GM19099 (cell line): ENCODE data around the gene UBLCP1.

Experiments
- POLR2A ChIP-seq: IDR thresholded peaks from 3 replicates; pipeline ENCODE4 v1.6.1; 2011; ENCODE audit warnings: low read depth; ENCODE audit not compliant: insufficient read length; ENCODE audit errors: extremely low read depth

Gene UBLCP1

DNA sequence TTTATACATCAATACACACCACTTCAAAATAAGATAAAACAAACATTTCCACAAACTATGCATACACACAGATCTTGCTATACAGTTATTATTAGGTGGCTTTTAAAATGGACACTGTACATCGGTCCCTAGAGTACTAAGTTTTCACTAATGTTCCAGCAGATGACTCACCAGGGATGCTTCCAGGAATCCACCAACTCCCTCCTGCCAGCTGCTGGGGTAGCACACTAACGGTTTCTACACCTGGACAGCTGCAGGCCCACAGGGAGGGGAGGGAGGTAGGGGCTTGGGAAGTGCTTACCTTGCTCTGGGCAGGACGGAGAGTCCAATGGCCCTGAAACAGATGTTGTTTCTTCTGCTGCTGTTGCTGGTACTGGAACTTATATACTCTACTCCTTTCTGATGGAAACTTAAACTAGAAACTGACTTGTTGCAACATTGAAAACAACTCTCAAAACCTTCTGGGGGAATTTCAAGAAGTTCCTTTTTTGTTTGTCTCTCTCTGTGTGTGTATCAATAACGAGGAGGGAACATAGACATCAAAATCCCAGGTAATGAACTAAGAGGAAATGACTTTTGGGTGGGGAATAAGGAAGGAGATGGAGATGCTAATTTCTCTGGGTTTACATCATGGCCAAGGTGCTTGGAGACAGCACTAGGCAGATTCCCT lies 67.2 kb downstream of the UBLCP1 start, which contains the start of gene IL12B:
Gene IL12B, minus strand, starts transcription at position 357 of the 670 bp plus-strand sequence. CDS start 3,705 bp downstream, outside the sequence.
- TF ChIP-seq POLR2A = no peak

GRCh38 chr5:159331093-159331973 lies 68.2 kb downstream of the UBLCP1 start:
- peak; percentile 27 for TF ChIP-seq POLR2A

GRCh38 chr5:159332800-159333544 lies 69.9 kb downstream of the UBLCP1 start:
- no peak for TF ChIP-seq POLR2A

DNA sequence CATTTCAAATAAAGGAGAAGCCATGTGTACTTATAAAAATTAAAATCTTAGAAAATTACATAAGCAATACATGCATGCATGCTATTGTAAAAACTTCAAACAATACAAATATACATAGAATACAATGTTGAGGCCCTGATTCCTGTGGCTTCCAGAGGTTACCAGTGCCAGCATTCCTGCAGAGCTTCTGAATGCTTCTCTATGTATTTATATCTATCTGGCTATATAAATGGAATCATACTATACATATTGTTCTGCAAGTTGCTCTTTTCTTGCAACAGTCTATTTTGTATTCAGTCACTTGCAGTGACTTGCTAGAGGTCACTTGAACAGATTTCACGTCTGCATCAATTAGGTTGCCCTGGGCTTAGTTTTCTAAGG lies 70.4 kb downstream of the UBLCP1 start:
- no peak for TF ChIP-seq POLR2A
